ENCODE results near the gene RBM12. TPM values are rescaled to one million over a fixed set of nuclear protein-coding genes. Genes with fewer than 3 reads are reported as not detected.

RBM12 gene
- total RNA-seq, 3 donors from 2014 or later (not counting 1 experiment from before 2014, with no cell fraction given), result 80.9 to 112 (median 89.4) TPM

GRCh38 chr20:35700625-35701148 lies 36.0 kb upstream of the RBM12 start:
- no peak for DNase-seq

GRCh38 chr20:35699957-35700624 lies 35.4 kb upstream of the RBM12 start:
- no peaks in the 10 kb centered on the region for H3K9me3 Mint-ChIP-seq
- peak overlapping the region; percentile 99 for H3K4me3 Mint-ChIP-seq
- ATAC-seq (no peak), DNase-seq (no peak)
- peaks cover 49 to 55% of the 10 kb centered on the region in 2 donors for H3K4me1 Mint-ChIP-seq
- H3K27me3 Mint-ChIP-seq (ENCODE audit: low read depth in 2 of 2), result no peaks in the 10 kb centered on the region
- peak overlapping the region; percentile 89 to 96 for H3K27ac Mint-ChIP-seq
- H3K36me3 Mint-ChIP-seq, result peaks cover 19% of the 10 kb centered on the region
- no peak for TF ChIP-seq CTCF (IDR thresholded peaks at IDR 0.05)
- H3K27ac ChIP-seq (ENCODE audit: low read length), result peak overlapping the region; percentile 93
- H3K4me3 ChIP-seq (ENCODE audit: low read length), result peak overlapping the region; percentile 95
- H3K4me1 ChIP-seq (ENCODE audit: control insufficient read depth, insufficient read depth, low read length), result peaks cover 12% of the 10 kb centered on the region
- peaks cover 42% of the 10 kb centered on the region for H3K36me3 ChIP-seq (ENCODE audit: control insufficient read depth, insufficient read depth, low read length)
- 33% methylated on average over 6 of the region's 6 CpGs for WGBS (ENCODE audit: insufficient coverage)
- H3K27me3 ChIP-seq (ENCODE audit: control insufficient read depth, insufficient read depth, low read length), result no peaks in the 10 kb centered on the region
- no peaks in the 10 kb centered on the region for H3K9me3 ChIP-seq (ENCODE audit: control insufficient read depth, insufficient read depth, low read length)
- intact Hi-C loops (cut with micrococcal nuclease), result loop anchor here (1.0 to 10.0 kb wide), 4 partner anchors 38 to 235 kb away; partner anchors contain the start of genes CPNE1 and RBM12

More at GRCh38 chr20:35700625-35701148, 36.0 kb upstream of the RBM12 start:
- 97% methylated on average over 6 of the region's 7 CpGs for WGBS (ENCODE audit: insufficient coverage)
- peak overlapping the region; percentile 93 for H3K27ac ChIP-seq (ENCODE audit: low read length)
- Mint-ChIP-seq H3K4me3 (peak overlapping the region; percentile 99), H3K27me3 (ENCODE audit: low read depth in 2 of 2) (no peaks in the 10 kb centered on the region), H3K9me3 (no peaks in the 10 kb centered on the region), H3K36me3 (peaks cover 21% of the 10 kb centered on the region), H3K4me1 (peaks cover 49 to 50% of the 10 kb centered on the region in 2 donors), H3K27ac (peak overlapping the region; percentile 89 to 96)
- peaks cover 46% of the 10 kb centered on the region for H3K36me3 ChIP-seq (ENCODE audit: control insufficient read depth, insufficient read depth, low read length)
- intact Hi-C loops (cut with micrococcal nuclease), result loop anchor here (10.0 kb wide), 2 partner anchors 184 to 236 kb away; no protein-coding TSS in a partner anchor
- H3K9me3 ChIP-seq (ENCODE audit: control insufficient read depth, insufficient read depth, low read length), result no peaks in the 10 kb centered on the region
- peaks cover 12% of the 10 kb centered on the region for H3K4me1 ChIP-seq (ENCODE audit: control insufficient read depth, insufficient read depth, low read length)
- TF ChIP-seq CTCF (IDR thresholded peaks at IDR 0.05), result no peak
- no peaks in the 10 kb centered on the region for H3K27me3 ChIP-seq (ENCODE audit: control insufficient read depth, insufficient read depth, low read length)
- no peak overlapping the region for H3K4me3 ChIP-seq (ENCODE audit: low read length)
- ATAC-seq, result no peak

GRCh38 chr20:35699127-35699956 lies 34.6 kb upstream of the RBM12 start, which contains the start of the genes NFS1 and ROMO1:
Gene NFS1, minus strand, starts transcription at chr20:35699352. Its CDS starts 64 bp downstream, at chr20:35699288.
Gene ROMO1, plus strand, starts transcription at chr20:35699405. Its CDS starts 228 bp downstream, at chr20:35699633.
- no peaks in the 10 kb centered on the region for H3K9me3 Mint-ChIP-seq
- no peaks in the 10 kb centered on the region for H3K9me3 ChIP-seq (ENCODE audit: control insufficient read depth, insufficient read depth, low read length)
- H3K36me3 ChIP-seq (ENCODE audit: control insufficient read depth, insufficient read depth, low read length), result peaks cover 35% of the 10 kb centered on the region
- peak; percentile 80 to 94 for DNase-seq
- H3K4me3 ChIP-seq (ENCODE audit: low read length), result peak within 1 kb of the TSS; percentile 95
- peak within 1 kb of the TSS; percentile 93 for H3K27ac ChIP-seq (ENCODE audit: low read length)
- no peaks in the 10 kb centered on the region for H3K27me3 Mint-ChIP-seq (ENCODE audit: low read depth in 2 of 2)
- H3K36me3 Mint-ChIP-seq, result peaks cover 12% of the 10 kb centered on the region
- under 1% methylated on average over 81 of the region's 81 CpGs for WGBS (ENCODE audit: insufficient coverage)
- peak; percentile 86 to 93 (median 89) for ATAC-seq
- peak within 1 kb of the TSS; percentile 99 for H3K4me3 Mint-ChIP-seq
- H3K27ac Mint-ChIP-seq, result peak within 1 kb of the TSS; percentile 89 to 96
- H3K27me3 ChIP-seq (ENCODE audit: control insufficient read depth, insufficient read depth, low read length), result no peaks in the 10 kb centered on the region
- H3K4me1 ChIP-seq (ENCODE audit: control insufficient read depth, insufficient read depth, low read length), result peaks cover 12% of the 10 kb centered on the region
- intact Hi-C loops (cut with micrococcal nuclease), result loop anchor here (1.0 to 5.0 kb wide), 2 partner anchors 37 to 98 kb away; partner anchors contain the start of genes CPNE1 and RBM12
- H3K4me1 Mint-ChIP-seq, result peaks cover 41 to 53% of the 10 kb centered on the region in 2 donors
- peak; percentile 24 for TF ChIP-seq CTCF (IDR thresholded peaks at IDR 0.05)

Measured in natural killer cell (primary cell).